H9 (cell line): ENCODE results near the gene WWC1. TPM values are rescaled to one million over a fixed set of nuclear protein-coding genes. Genes with fewer than 3 reads are reported as not detected.

ENCODE experiments used
- DNase-seq: peaks from one replicate; pipeline ENCODE4 v3.0.0-alpha.2; 2017
- H2AFZ ChIP-seq: one replicate; pipeline ENCODE4 v1.6.1; 2013; ENCODE audit warnings: mild to moderate bottlenecking, low read length, control low read depth, moderate library complexity
- H2AK5ac ChIP-seq: 2 replicates; pipeline ENCODE4 v1.6.1; 2013; ENCODE audit warnings: low read length, control low read depth, mixed read lengths; ENCODE audit not compliant: insufficient read length
- H2BK120ac ChIP-seq: one replicate; pipeline ENCODE4 v1.6.1; 2013; ENCODE audit warnings: low read depth, mild to moderate bottlenecking, low read length, control low read depth, inconsistent platforms; ENCODE audit not compliant: poor library complexity, severe bottlenecking
- H2BK12ac ChIP-seq: 2 replicates; pipeline ENCODE4 v1.6.1; 2013; ENCODE audit warnings: low read length, control low read depth, mixed read lengths, low read depth; ENCODE audit not compliant: insufficient read length
- H2BK15ac ChIP-seq: 2 replicates; pipeline ENCODE4 v1.6.1; 2013; ENCODE audit warnings: low read depth, low read length, control low read depth
- H2BK20ac ChIP-seq: one replicate; pipeline ENCODE4 v1.6.1; 2013; ENCODE audit warnings: low read depth, mild to moderate bottlenecking, low read length, control low read depth, inconsistent platforms; ENCODE audit not compliant: poor library complexity, severe bottlenecking
- H2BK5ac ChIP-seq: 2 replicates; pipeline ENCODE4 v1.6.1; 2013; ENCODE audit warnings: low read length, control low read depth, mixed read lengths; ENCODE audit not compliant: insufficient read length
- H3K14ac ChIP-seq: 2 replicates; pipeline ENCODE4 v1.6.1; 2013; ENCODE audit warnings: low read length, control low read depth; ENCODE audit not compliant: insufficient read depth
- H3K18ac ChIP-seq: 2 replicates; pipeline ENCODE4 v1.6.1; 2013; ENCODE audit warnings: low read depth, mild to moderate bottlenecking, mixed read lengths, low read length, control low read depth; ENCODE audit not compliant: insufficient read length
- H3K23ac ChIP-seq: 2 replicates; pipeline ENCODE4 v1.6.1; 2013; ENCODE audit warnings: low read length, control low read depth, mixed read lengths, low read depth; ENCODE audit not compliant: insufficient read length
- H3K23me2 ChIP-seq: 2 replicates; pipeline ENCODE4 v1.6.1; 2013; ENCODE audit warnings: low read depth, mild to moderate bottlenecking, mixed read lengths, low read length, control low read depth; ENCODE audit not compliant: insufficient read length, poor library complexity, severe bottlenecking
- H3K27ac ChIP-seq: 2 replicates; pipeline ENCODE4 v1.5.1; 2013; ENCODE audit warnings: low read length, control low read depth, mixed read lengths, low read depth; ENCODE audit not compliant: insufficient read length
- H3K27me3 ChIP-seq: 2 replicates; pipeline ENCODE4 v1.6.1; 2013; ENCODE audit warnings: low read length, control low read depth, inconsistent platforms; ENCODE audit not compliant: insufficient read depth
- H3K4ac ChIP-seq: 2 replicates; pipeline ENCODE4 v1.6.1; 2013; ENCODE audit warnings: low read depth, mild to moderate bottlenecking, control low read depth, inconsistent platforms, low read length, moderate library complexity
- H3K4me1 ChIP-seq: 2 replicates; pipeline ENCODE4 v1.6.1; 2013; ENCODE audit warnings: low read length, control low read depth, inconsistent platforms; ENCODE audit not compliant: insufficient read depth
- H3K4me2 ChIP-seq: 2 replicates; pipeline ENCODE4 v1.6.1; 2013; ENCODE audit warnings: low read length, control low read depth, mixed read lengths; ENCODE audit not compliant: insufficient read length, insufficient read depth
- H3K56ac ChIP-seq: 2 replicates; pipeline ENCODE4 v1.6.1; 2013; ENCODE audit warnings: low read depth, mild to moderate bottlenecking, mixed read lengths, low read length, control low read depth; ENCODE audit not compliant: insufficient read length
- H3K79me1 ChIP-seq: 2 replicates; pipeline ENCODE4 v1.6.1; 2013; ENCODE audit warnings: low read depth, mild to moderate bottlenecking, moderate library complexity, low read length, control low read depth, inconsistent platforms; ENCODE audit not compliant: insufficient read depth, poor library complexity, severe bottlenecking
- H3K79me2 ChIP-seq: 2 replicates; pipeline ENCODE4 v1.6.1; 2013; ENCODE audit warnings: low read length, control low read depth, inconsistent platforms; ENCODE audit not compliant: insufficient read depth
- H3K9ac ChIP-seq: 2 replicates; pipeline ENCODE4 v1.6.1; 2013; ENCODE audit warnings: low read length, control low read depth, mixed read lengths; ENCODE audit not compliant: insufficient read length; ENCODE audit errors: extremely low read depth
- H3K9me3 ChIP-seq: one replicate; pipeline ENCODE4 v1.6.1; 2013; ENCODE audit warnings: low read depth, low read length, inconsistent platforms; ENCODE audit not compliant: control insufficient read depth
- H3T11ph ChIP-seq: one replicate; pipeline ENCODE4 v1.6.1; 2013; ENCODE audit warnings: mild to moderate bottlenecking, low read length, control low read depth, inconsistent platforms
- H4K20me1 ChIP-seq: one replicate; pipeline ENCODE4 v1.6.1; 2013; ENCODE audit not compliant: control insufficient read depth, insufficient read length, insufficient read depth
- H4K5ac ChIP-seq: 2 replicates; pipeline ENCODE4 v1.6.1; 2013; ENCODE audit warnings: low read depth, mild to moderate bottlenecking, mixed read lengths, low read length, control low read depth; ENCODE audit not compliant: insufficient read length
- H4K8ac ChIP-seq: replicated peaks from 2 replicates; pipeline ENCODE4 v1.6.1; 2013; ENCODE audit warnings: low read length, control low read depth, mixed read lengths, low read depth; ENCODE audit not compliant: insufficient read length
- H4K91ac ChIP-seq: 2 replicates; pipeline ENCODE4 v1.6.1; 2013; ENCODE audit warnings: low read depth, mild to moderate bottlenecking, moderate library complexity, mixed read lengths, low read length, control low read depth; ENCODE audit not compliant: insufficient read length
- H3K27ac Mint-ChIP-seq, 3 experiments: 2 replicates in 2 of 3; 3 replicates in 1 of 3; pipeline ENCODE4 v1.8.0; 2020 to 2021; ENCODE audit warnings: mixed read lengths in 3 of 3, mild to moderate bottlenecking in 1 of 3, moderate library complexity in 1 of 3
- H3K27me3 Mint-ChIP-seq: 2 replicates; pipeline ENCODE4 v1.8.0; 2021; ENCODE audit warnings: low read depth, mild to moderate bottlenecking, moderate library complexity, mixed read lengths
- H3K36me3 Mint-ChIP-seq, 3 experiments: 2 replicates in 2 of 3; 3 replicates in 1 of 3; pipeline ENCODE4 v1.8.0; 2020 to 2021; ENCODE audit warnings: low read depth in 3 of 3, mixed read lengths in 3 of 3; ENCODE audit not compliant: insufficient read depth in 1 of 3
- H3K4me1 Mint-ChIP-seq, 2 experiments: 2 replicates each; pipeline ENCODE4 v1.8.0; 2020; ENCODE audit warnings: mixed read lengths in 2 of 2
- H3K4me3 Mint-ChIP-seq, 2 experiments: 2 replicates in 1 of 2; 3 replicates in 1 of 2; pipeline ENCODE4 v1.8.0; 2020 to 2021; ENCODE audit warnings: mild to moderate bottlenecking in 2 of 2, mixed read lengths in 2 of 2, moderate library complexity in 1 of 2
- H3K9me3 Mint-ChIP-seq, 2 experiments: 2 replicates in 1 of 2; 3 replicates in 1 of 2; pipeline ENCODE4 v1.8.0; 2020; ENCODE audit warnings: mild to moderate bottlenecking in 2 of 2, mixed read lengths in 2 of 2, moderate library complexity in 1 of 2
- CTCF ChIP-seq: fragments of 200-600 bp; sonication (generic); conservative IDR thresholded peaks from 3 replicates; pipeline ENCODE4 v1.8.0; 2021; ENCODE audit warnings: antibody characterized with exemption, mild to moderate bottlenecking
- WGBS: extraction: QIAGEN DNeasy Blood & Tissue Kit; methylation state at CpG from one replicate; pipeline ENCODE4 v1.1.7; 2013; ENCODE audit warnings: missing lambda C conversion rate, low lambda C conversion rate, mixed read lengths; ENCODE audit not compliant: insufficient read length; ENCODE audit errors: extremely low coverage; 5-methylcytosine and 5-hydroxymethylcytosine counted together
- total RNA-seq: library from RNA; stranded (reverse); gene quantifications from 2 replicates; pipeline ENCODE4 v1.2.1, GENCODE V29; 2021

WWC1 gene
- total RNA-seq, 1 experiment from 2014 or later = 28.2 TPM

GRCh38 chr5:168494057-168494555 is 202.7 kb downstream of the WWC1 start:
- no peak for DNase-seq
- Histone ChIP-seq H3K4ac (no peak overlapping the region), H2BK12ac (no peak overlapping the region), H3K4me2 (no peak overlapping the region), H4K91ac (no peak overlapping the region), H2AK5ac (no peak overlapping the region), H2BK120ac (no peak overlapping the region), H3K56ac (no peak overlapping the region), H2AFZ (no peak overlapping the region), H3K14ac (no peak overlapping the region), H3K18ac (no peak overlapping the region), H3K27me3 (no peaks in the 10 kb centered on the region), H4K20me1 (no peaks in the 10 kb centered on the region), H3K4me1 (no peaks in the 10 kb centered on the region), H3K79me2 (no peaks in the 10 kb centered on the region), H4K5ac (no peak overlapping the region), H3K23me2 (no peaks in the 10 kb centered on the region), H3K9ac (no peak overlapping the region), H2BK15ac (no peak overlapping the region), H3T11ph (no peak overlapping the region), H3K9me3 (no peaks in the 10 kb centered on the region), H2BK20ac (no peak overlapping the region), H3K23ac (no peak overlapping the region), H3K79me1 (no peaks in the 10 kb centered on the region), H4K8ac (no peak overlapping the region), H2BK5ac (no peak overlapping the region), H3K27ac (no peak overlapping the region)
- no CpG with 5 or more reads among the region's 5 CpGs for WGBS
- Mint-ChIP-seq H3K4me1 (no peaks in the 10 kb centered on the region), H3K27me3 (no peaks in the 10 kb centered on the region), H3K4me3 (no peak overlapping the region), H3K27ac (no peak overlapping the region), H3K9me3 (no peaks in the 10 kb centered on the region), H3K36me3 (peaks cover 52 to 90% (median 81%) of the 10 kb centered on the region in 3 experiments; a peak in 6 of 7 replicates)
- TF ChIP-seq CTCF = no peak
